DOHH2 (cell line): ENCODE results near the gene GMPPA.

ENCODE experiments used
- CTCF ChIP-seq: fragments of 200-600 bp; sonication (generic); IDR thresholded peaks from one replicate; pipeline ENCODE4 v1.5.1; 2014; ENCODE audit warnings: antibody characterized with exemption, mild to moderate bottlenecking, low read depth, low read length; ENCODE audit not compliant: poor library complexity, severe bottlenecking
- EZH2phosphoT487 ChIP-seq: fragments of 200-600 bp; sonication (generic); IDR thresholded peaks from 2 replicates; pipeline ENCODE4 v1.6.1; 2017; ENCODE audit warnings: borderline replicate concordance, mild to moderate bottlenecking, antibody characterized with exemption, low read length, moderate library complexity, mixed read lengths

- TF ChIP-seq CTCF (no peak), EZH2phosphoT487 (no peak)
Measured at GRCh38 chr2:219537657-219538488, 39.2 kb downstream of the GMPPA start.
